Measurements from ENCODE around the gene MIPEP. TPM values are rescaled to one million over a fixed set of nuclear protein-coding genes. Genes with fewer than 3 reads are reported as not detected.

The MIPEP gene
- total RNA-seq, 1 donor from 2014 or later: 13.0 TPM

- H3K36me3 Mint-ChIP-seq (ENCODE audit: low read depth, unreplicated experiment): peaks cover 5% of the 10 kb centered on the region
- DNase-seq (ENCODE audit: low read depth): no peak
- Histone ChIP-seq H3K4me3 (ENCODE audit: insufficient read depth, low read depth, low read length) (no peak overlapping the region), H3K4me1 (ENCODE audit: insufficient read depth, low read length) (no peaks in the 10 kb centered on the region), H3K36me3 (ENCODE audit: insufficient read depth, low read length) (no peaks in the 10 kb centered on the region), H3K27me3 (ENCODE audit: insufficient read depth, low read length) (no peaks in the 10 kb centered on the region), H3K27ac (ENCODE audit: low read depth, low read length) (no peak overlapping the region), H2AFZ (ENCODE audit: low read depth, low read length) (no peak overlapping the region), H3K79me2 (ENCODE audit: insufficient read depth, low read length) (no peaks in the 10 kb centered on the region), H3K9me3 (ENCODE audit: insufficient read depth, low read depth, low read length) (no peaks in the 10 kb centered on the region), H3K9ac (ENCODE audit: low read length) (no peak overlapping the region), H4K20me1 (ENCODE audit: insufficient read depth, low read length) (no peaks in the 10 kb centered on the region), H3K4me2 (ENCODE audit: low read length) (no peak overlapping the region)
- H3K4me1 Mint-ChIP-seq (ENCODE audit: low read depth, unreplicated experiment): no peaks in the 10 kb centered on the region
- peaks cover 2% of the 10 kb centered on the region for H3K9me3 Mint-ChIP-seq (ENCODE audit: unreplicated experiment)
- H3K4me3 Mint-ChIP-seq (ENCODE audit: unreplicated experiment): no peak overlapping the region
- TF ChIP-seq, protein P1, sequence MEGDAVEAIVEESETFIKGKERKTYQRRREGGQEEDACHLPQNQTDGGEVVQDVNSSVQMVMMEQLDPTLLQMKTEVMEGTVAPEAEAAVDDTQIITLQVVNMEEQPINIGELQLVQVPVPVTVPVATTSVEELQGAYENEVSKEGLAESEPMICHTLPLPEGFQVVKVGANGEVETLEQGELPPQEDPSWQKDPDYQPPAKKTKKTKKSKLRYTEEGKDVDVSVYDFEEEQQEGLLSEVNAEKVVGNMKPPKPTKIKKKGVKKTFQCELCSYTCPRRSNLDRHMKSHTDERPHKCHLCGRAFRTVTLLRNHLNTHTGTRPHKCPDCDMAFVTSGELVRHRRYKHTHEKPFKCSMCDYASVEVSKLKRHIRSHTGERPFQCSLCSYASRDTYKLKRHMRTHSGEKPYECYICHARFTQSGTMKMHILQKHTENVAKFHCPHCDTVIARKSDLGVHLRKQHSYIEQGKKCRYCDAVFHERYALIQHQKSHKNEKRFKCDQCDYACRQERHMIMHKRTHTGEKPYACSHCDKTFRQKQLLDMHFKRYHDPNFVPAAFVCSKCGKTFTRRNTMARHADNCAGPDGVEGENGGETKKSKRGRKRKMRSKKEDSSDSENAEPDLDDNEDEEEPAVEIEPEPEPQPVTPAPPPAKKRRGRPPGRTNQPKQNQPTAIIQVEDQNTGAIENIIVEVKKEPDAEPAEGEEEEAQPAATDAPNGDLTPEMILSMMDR (IDR thresholded peaks at IDR 0.05; ENCODE audit: insufficient read depth, low read depth, low read length): no peak
- TF ChIP-seq EZH2 (IDR thresholded peaks at IDR 0.05; ENCODE audit: insufficient read depth, low read length): no peak
- H3K27ac Mint-ChIP-seq (ENCODE audit: unreplicated experiment): no peak overlapping the region
- FAIRE-seq: no peak
- H3K27me3 Mint-ChIP-seq (ENCODE audit: low read depth, unreplicated experiment): no peaks in the 10 kb centered on the region
Observed at GRCh38 chr13:23817830-23818229, 71.4 kb downstream of the MIPEP start.

DNA sequence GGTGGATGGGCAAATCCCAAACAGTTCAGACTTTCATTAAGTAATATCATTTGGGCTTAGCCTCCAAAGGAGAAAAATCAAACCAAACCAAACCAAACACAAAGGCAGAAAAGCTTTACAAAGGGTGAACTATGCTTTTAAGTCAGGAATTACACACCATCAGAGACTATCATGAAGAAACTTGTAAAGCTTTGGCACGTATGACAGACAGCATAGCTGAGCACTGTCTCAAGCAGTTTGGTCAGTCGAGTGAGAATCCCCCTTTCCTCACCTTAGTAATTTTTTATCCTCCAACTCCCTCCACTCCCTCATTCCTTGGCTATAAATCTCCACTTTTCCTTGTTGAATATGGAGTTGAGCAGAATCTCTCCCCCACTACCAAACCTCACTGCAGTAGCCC is 72.1 kb downstream of the MIPEP start:
- no peaks in the 10 kb centered on the region for H3K79me2 ChIP-seq (ENCODE audit: insufficient read depth, low read length)
- no peak overlapping the region for H2AFZ ChIP-seq (ENCODE audit: low read depth, low read length)
- no peaks in the 10 kb centered on the region for H3K27me3 Mint-ChIP-seq (ENCODE audit: low read depth, unreplicated experiment)
- H3K27ac ChIP-seq (ENCODE audit: low read depth, low read length): no peak overlapping the region
- DNase-seq (ENCODE audit: low read depth) (no peak), FAIRE-seq (no peak)
- H3K9me3 Mint-ChIP-seq (ENCODE audit: unreplicated experiment): no peaks in the 10 kb centered on the region
- no peaks in the 10 kb centered on the region for H3K27me3 ChIP-seq (ENCODE audit: insufficient read depth, low read length)
- H3K36me3 ChIP-seq (ENCODE audit: insufficient read depth, low read length): no peaks in the 10 kb centered on the region
- TF ChIP-seq, protein P1 (IDR thresholded peaks at IDR 0.05; ENCODE audit: insufficient read depth, low read depth, low read length): no peak
- TF ChIP-seq EZH2 (IDR thresholded peaks at IDR 0.05; ENCODE audit: insufficient read depth, low read length): no peak
- no peaks in the 10 kb centered on the region for H4K20me1 ChIP-seq (ENCODE audit: insufficient read depth, low read length)
- no peak overlapping the region for H3K4me3 Mint-ChIP-seq (ENCODE audit: unreplicated experiment)
- H3K27ac Mint-ChIP-seq (ENCODE audit: unreplicated experiment): no peak overlapping the region
- H3K4me1 ChIP-seq (ENCODE audit: insufficient read depth, low read length): no peaks in the 10 kb centered on the region
- H3K9ac ChIP-seq (ENCODE audit: low read length): no peak overlapping the region
- H3K4me2 ChIP-seq (ENCODE audit: low read length): no peak overlapping the region
- H3K9me3 ChIP-seq (ENCODE audit: insufficient read depth, low read depth, low read length): no peaks in the 10 kb centered on the region
- no peaks in the 10 kb centered on the region for H3K36me3 Mint-ChIP-seq (ENCODE audit: low read depth, unreplicated experiment)
- H3K4me3 ChIP-seq (ENCODE audit: insufficient read depth, low read depth, low read length): no peak overlapping the region
- H3K4me1 Mint-ChIP-seq (ENCODE audit: low read depth, unreplicated experiment): no peaks in the 10 kb centered on the region

- H3K4me1 Mint-ChIP-seq (ENCODE audit: low read depth, unreplicated experiment): no peaks in the 10 kb centered on the region
- no peak for TF ChIP-seq EZH2 (IDR thresholded peaks at IDR 0.05; ENCODE audit: insufficient read depth, low read length)
- TF ChIP-seq, protein P1 (IDR thresholded peaks at IDR 0.05; ENCODE audit: insufficient read depth, low read depth, low read length): no peak
- FAIRE-seq: no peak
Observed at GRCh38 chr13:23813635-23814034, 75.6 kb downstream of the MIPEP start.

More at GRCh38 chr13:23813635-23814034, 75.6 kb downstream of the MIPEP start:
- Histone ChIP-seq H3K4me1 (ENCODE audit: insufficient read depth, low read length) (no peaks in the 10 kb centered on the region), H3K9me3 (ENCODE audit: insufficient read depth, low read depth, low read length) (no peaks in the 10 kb centered on the region), H2AFZ (ENCODE audit: low read depth, low read length) (no peak overlapping the region), H3K9ac (ENCODE audit: low read length) (no peak overlapping the region), H3K4me2 (ENCODE audit: low read length) (no peak overlapping the region), H3K27me3 (ENCODE audit: insufficient read depth, low read length) (no peaks in the 10 kb centered on the region), H3K4me3 (ENCODE audit: insufficient read depth, low read depth, low read length) (no peak overlapping the region), H3K79me2 (ENCODE audit: insufficient read depth, low read length) (no peaks in the 10 kb centered on the region), H3K36me3 (ENCODE audit: insufficient read depth, low read length) (no peaks in the 10 kb centered on the region), H3K27ac (ENCODE audit: low read depth, low read length) (no peak overlapping the region), H4K20me1 (ENCODE audit: insufficient read depth, low read length) (no peaks in the 10 kb centered on the region)
- H3K27ac Mint-ChIP-seq (ENCODE audit: unreplicated experiment): no peak overlapping the region
- no peaks in the 10 kb centered on the region for H3K36me3 Mint-ChIP-seq (ENCODE audit: low read depth, unreplicated experiment)
- DNase-seq (ENCODE audit: low read depth): no peak
- no peaks in the 10 kb centered on the region for H3K27me3 Mint-ChIP-seq (ENCODE audit: low read depth, unreplicated experiment)
- no peaks in the 10 kb centered on the region for H3K9me3 Mint-ChIP-seq (ENCODE audit: unreplicated experiment)
- H3K4me3 Mint-ChIP-seq (ENCODE audit: unreplicated experiment): no peak overlapping the region
